Thymus (tissue), 11 donors: Measurements from ENCODE around the gene CDC14B. TPM values are rescaled to one million over a fixed set of nuclear protein-coding genes. Genes with fewer than 3 reads are reported as not detected.

ENCODE experiments used
- DNase-seq, 9 donors: peaks; one replicate each; pipeline ENCODE4 v3.0.0-alpha.2; 2013; ENCODE audit warnings: low spot score in 9 of 9, low read depth in 6 of 9, missing footprints in 1 of 9
- H3K27ac ChIP-seq, 2 donors: one replicate each; pipeline ENCODE4 v1.5.1; 2013; ENCODE audit warnings: control low read depth in 1 of 2, low read depth in 1 of 2, low read length in 1 of 2, mild to moderate bottlenecking in 1 of 2, moderate library complexity in 1 of 2
- H3K27me3 ChIP-seq, 2 donors: one replicate each; pipeline ENCODE4 v1.5.1; 2013; ENCODE audit warnings: low read length in 1 of 2; ENCODE audit not compliant: control insufficient read depth in 2 of 2, insufficient read depth in 1 of 2
- H3K36me3 ChIP-seq, 2 donors: one replicate each; pipeline ENCODE4 v1.5.1; 2013; ENCODE audit warnings: low read length in 1 of 2, mild to moderate bottlenecking in 1 of 2, moderate library complexity in 1 of 2; ENCODE audit not compliant: control insufficient read depth in 2 of 2, insufficient read depth in 2 of 2
- H3K4me1 ChIP-seq, 2 donors: one replicate each; pipeline ENCODE4 v1.5.1; 2013; ENCODE audit warnings: low read length in 2 of 2; ENCODE audit not compliant: control insufficient read depth in 2 of 2, insufficient read depth in 2 of 2
- H3K4me3 ChIP-seq, 2 donors: one replicate each; pipeline ENCODE4 v1.5.1; 2013; ENCODE audit warnings: low read length in 2 of 2, control low read depth in 1 of 2, mild to moderate bottlenecking in 1 of 2
- H3K9me3 ChIP-seq, 2 donors: one replicate each; pipeline ENCODE4 v1.5.1; 2013; ENCODE audit warnings: low read length in 1 of 2, mild to moderate bottlenecking in 1 of 2; ENCODE audit not compliant: control insufficient read depth in 2 of 2, insufficient read depth in 1 of 2
- WGBS: extraction: QIAGEN DNeasy Blood & Tissue Kit; methylation state at CpG from one replicate; pipeline ENCODE4 v1.1.7; 2013; 5-methylcytosine and 5-hydroxymethylcytosine counted together
- polyA plus RNA-seq: library from polyadenylated mRNA; stranded (reverse); fragments of 200-250 nt; gene quantifications from one replicate; pipeline ENCODE4 v1.2.3, GENCODE V29; 2013
- total RNA-seq: library from RNA; stranded (reverse); fragments of 120-200 nt; gene quantifications from one replicate; pipeline ENCODE4 v1.2.4, GENCODE V29; 2013
- donor health status: healthy.

Gene CDC14B
- total and polyA plus RNA-seq, 2 donors, result 4.8 to 6.7 TPM

DNA sequence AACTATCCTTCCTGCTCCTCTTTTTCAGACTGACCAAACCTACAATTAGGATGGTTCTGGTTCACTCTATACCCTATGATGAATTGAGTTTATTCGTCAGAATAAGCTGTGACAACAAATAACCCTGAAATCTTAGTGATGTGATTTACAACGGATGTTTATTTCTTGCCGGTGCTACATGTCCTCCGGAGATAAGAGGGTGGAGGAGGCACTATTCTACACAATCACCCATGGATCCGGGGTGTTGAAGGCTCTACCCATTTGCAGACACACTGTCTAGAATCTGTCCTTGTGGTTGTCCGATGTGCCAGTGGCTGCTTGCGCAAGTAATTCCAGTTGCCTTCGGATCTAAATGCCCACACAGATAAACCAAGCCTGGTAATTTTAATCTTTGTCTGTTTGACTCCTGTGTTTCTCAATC lies 44.7 kb downstream of the CDC14B start:
- H3K36me3 ChIP-seq, result no peaks in the 10 kb centered on the region
- no peaks in the 10 kb centered on the region for H3K27me3 ChIP-seq
- DNase-seq, result no peak
- no peak overlapping the region for H3K4me3 ChIP-seq
- WGBS, result 97% methylated on average over 8 of the region's 8 CpGs
- H3K4me1 ChIP-seq, result no peaks in the 10 kb centered on the region
- H3K27ac ChIP-seq, result no peak overlapping the region
- no peaks in the 10 kb centered on the region for H3K9me3 ChIP-seq

DNA sequence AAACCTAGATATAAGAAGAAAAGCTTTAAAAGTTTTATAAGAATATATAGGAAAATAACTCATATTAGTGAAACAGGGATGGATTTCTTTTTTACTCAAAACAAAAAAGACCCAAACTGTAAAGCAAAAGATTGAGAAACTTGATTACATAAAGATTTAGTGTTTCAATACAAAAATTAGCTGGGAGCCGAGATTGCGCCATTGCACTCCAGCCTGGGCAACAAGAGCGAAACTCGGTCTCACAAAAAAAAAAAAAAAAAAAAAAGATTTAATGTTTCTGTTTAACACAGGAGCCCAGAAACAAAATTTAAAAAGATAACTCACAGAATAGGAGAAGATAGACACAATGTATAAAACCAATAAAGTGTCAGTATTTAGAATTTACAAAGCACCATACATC lies 45.2 kb downstream of the CDC14B start:
- H3K36me3 ChIP-seq, result no peaks in the 10 kb centered on the region
- no peak for DNase-seq
- no peak overlapping the region for H3K27ac ChIP-seq
- peaks cover 0 to 2% of the 10 kb centered on the region in 2 donors for H3K27me3 ChIP-seq
- WGBS, result 95% methylated on average over 4 of the region's 4 CpGs
- H3K4me1 ChIP-seq, result no peaks in the 10 kb centered on the region
- H3K9me3 ChIP-seq, result no peaks in the 10 kb centered on the region
- no peak overlapping the region for H3K4me3 ChIP-seq

DNA sequence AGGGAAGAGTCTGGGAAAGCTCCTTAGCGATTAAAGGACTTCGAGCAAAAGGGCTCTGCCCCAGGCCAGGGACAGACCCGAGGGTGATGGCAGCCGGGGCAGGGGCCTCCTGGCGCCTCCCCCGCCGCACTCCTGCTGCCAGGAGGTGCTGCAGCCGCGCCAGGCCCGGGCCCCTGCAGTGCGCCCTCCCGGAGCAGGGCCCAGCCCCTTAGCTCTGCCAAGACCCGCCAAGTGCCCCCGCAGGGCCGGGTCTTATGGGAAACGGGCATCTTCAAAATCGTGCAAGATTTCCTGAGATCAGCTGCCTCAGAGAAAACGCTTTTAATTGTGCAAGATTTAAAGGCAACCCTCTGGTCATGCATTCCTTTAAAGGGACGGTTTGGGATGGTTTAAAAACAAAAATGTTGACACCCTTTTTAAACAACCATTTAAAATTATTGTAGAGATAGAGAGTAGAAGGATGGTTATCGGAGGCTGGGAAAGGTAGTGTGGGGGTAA lies 52.4 kb downstream of the CDC14B start:
- WGBS, result 9% methylated on average over 20 of the region's 20 CpGs
- peak in 2 of 9 donors; percentile 12 to 21 for DNase-seq

DNA sequence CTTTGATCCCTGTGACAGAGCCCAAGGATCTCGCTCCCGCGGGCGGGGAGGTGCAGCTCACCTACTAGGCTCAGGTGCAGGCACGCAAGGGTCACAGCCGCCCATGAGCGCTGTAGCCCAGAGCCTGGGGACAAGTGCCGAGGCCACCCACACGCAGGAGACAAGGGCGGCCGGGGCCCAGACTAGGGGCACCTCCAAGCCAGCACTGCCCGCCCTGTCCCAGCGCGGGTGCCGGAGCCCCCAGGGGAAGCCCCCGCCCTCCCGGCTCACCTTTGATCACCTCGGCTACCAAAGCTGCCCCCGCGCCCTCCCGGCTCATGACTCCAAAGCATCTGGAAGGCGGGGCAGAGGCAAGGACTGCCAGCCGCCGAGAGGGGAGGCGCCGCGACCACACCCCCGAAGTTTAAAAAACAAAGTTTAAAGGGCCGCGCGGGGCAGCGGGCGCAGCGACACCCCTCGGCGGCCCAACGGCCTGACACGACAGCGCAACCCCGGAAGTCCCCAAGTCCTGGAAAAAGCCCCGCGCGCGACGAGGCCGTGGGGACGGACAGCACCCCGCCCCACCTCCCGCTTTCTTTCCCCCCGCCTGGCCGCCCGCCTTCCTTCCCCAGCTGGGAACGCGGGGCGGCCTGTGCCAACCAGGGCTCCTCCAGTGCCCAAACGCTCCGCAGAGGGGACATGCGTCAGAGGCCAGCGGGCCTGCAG lies 53.0 kb downstream of the CDC14B start:
- H3K36me3 ChIP-seq, result no peaks in the 10 kb centered on the region
- DNase-seq, result peak in 6 of 9 donors; percentile 48 to 80 (median 54)
- H3K27me3 ChIP-seq, result peaks cover 12 to 22% of the 10 kb centered on the region in 2 donors
- no peaks in the 10 kb centered on the region for H3K9me3 ChIP-seq
- peaks cover 0 to 12% of the 10 kb centered on the region in 2 donors for H3K4me1 ChIP-seq
- peak overlapping the region; percentile 46 to 81 for H3K27ac ChIP-seq
- peak overlapping the region; percentile 65 to 77 for H3K4me3 ChIP-seq
- WGBS, result under 1% methylated on average over 59 of the region's 59 CpGs

More for the DNA sequence above, 52.4 kb downstream of the CDC14B start:
- peaks cover 12 to 22% of the 10 kb centered on the region in 2 donors for H3K27me3 ChIP-seq
- no peaks in the 10 kb centered on the region for H3K9me3 ChIP-seq
- peak overlapping the region; percentile 46 to 81 for H3K27ac ChIP-seq
- H3K4me3 ChIP-seq, result peak overlapping the region; percentile 65 to 77
- H3K4me1 ChIP-seq, result peaks cover 0 to 12% of the 10 kb centered on the region in 2 donors
- H3K36me3 ChIP-seq, result no peaks in the 10 kb centered on the region

DNA sequence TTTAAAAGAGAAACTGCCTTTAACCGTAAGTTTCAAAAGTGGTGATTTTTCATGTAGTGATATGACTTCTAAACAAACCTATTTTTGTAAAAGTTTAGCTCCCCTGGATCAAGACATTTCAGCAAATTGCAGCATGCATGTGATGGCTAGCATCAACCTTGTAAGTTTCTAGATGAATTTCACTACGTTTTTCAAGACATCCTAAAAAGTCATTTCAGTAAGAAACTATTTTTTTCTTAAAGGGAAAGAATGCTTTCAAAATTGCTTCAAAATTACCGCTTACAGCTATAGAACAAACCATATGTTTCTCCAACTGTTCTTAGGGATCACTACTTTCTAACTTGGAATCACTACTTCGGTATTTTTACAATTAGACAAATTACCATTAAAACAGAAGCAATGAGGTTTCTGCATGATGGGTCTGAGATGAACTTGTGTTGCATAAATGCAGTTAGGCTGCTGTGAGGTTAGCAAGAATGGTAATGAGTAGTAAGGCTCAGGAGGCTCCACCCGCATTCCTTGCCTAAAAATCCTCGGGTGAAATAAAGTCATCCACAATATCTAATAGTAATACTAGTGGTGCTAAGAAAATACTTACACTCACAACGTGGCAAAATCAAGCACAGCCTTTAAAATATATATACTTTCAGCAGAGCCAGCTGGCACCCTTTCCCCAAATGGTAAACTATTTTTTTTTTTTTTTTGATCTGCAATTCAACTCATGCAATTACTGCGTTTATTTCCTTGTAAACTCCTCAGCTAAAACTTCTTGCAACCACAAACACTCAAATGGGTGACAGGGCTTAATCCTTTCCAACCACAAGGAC lies 53.8 kb downstream of the CDC14B start:
- Histone ChIP-seq H3K27ac (peak overlapping the region in 1 of 2 donors; percentile 46), H3K27me3 (peaks cover 12 to 22% of the 10 kb centered on the region in 2 donors), H3K9me3 (no peaks in the 10 kb centered on the region), H3K4me3 (peak overlapping the region; percentile 65 to 77), H3K36me3 (no peaks in the 10 kb centered on the region), H3K4me1 (peaks cover 0 to 12% of the 10 kb centered on the region in 2 donors)
- WGBS, result 33% methylated on average over 8 of the region's 8 CpGs
- DNase-seq, result peak in 1 of 9 donors; percentile 13

DNA sequence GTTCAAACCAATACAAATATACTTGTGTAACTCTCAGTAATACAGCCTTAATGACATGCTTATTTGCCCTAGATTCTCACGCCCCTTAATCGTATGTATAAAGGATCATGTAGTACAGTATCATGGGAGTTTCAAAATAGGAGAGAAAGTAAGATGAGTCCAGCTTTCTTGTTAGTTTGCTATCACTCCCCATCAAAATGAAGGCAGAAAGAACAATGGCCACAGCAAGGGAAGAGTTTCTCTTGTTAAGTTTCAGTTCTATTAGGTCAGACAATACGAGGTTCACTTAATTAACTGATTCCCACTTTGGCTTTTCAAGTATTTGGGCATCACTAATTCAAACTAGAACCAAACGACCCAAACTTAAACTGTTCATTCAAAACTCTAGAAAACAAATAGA lies 55.4 kb downstream of the CDC14B start:
- no peak overlapping the region for H3K4me3 ChIP-seq
- no peak for DNase-seq
- no peaks in the 10 kb centered on the region for H3K36me3 ChIP-seq
- 92% methylated on average over 4 of the region's 4 CpGs for WGBS
- peaks cover 0 to 12% of the 10 kb centered on the region in 2 donors for H3K4me1 ChIP-seq
- peaks cover 12 to 20% of the 10 kb centered on the region in 2 donors for H3K27me3 ChIP-seq
- H3K9me3 ChIP-seq, result no peaks in the 10 kb centered on the region
- no peak overlapping the region for H3K27ac ChIP-seq

DNA sequence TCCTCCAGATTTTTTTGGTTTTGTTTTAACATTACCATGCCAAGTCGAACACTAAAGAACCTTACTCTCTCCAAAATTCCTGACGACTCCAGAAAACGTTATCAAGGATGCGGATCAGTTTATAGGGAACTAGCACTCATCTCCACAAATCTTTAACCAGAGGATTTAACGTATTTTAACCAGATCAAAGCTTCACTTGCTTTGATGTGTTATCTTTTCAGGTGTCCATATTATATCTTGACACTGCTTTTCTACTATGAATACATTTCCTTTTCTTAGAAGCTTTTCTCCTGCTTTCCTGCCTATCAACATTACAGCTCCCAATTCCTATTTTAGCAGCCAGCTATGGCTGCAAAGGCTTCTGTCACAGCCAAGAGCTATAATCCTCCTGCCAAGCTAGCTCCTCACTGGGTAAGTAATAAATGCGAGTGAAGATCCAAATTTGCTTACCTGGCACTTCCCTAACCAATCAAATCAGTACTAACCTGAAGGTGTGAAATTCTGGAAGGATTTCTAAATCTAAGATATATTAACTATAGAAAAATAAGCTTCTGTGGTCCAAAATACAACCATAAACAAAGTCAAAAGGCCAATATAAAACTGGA lies 60.2 kb downstream of the CDC14B start:
- WGBS, result 92% methylated on average over 6 of the region's 6 CpGs
- Histone ChIP-seq H3K4me1 (no peaks in the 10 kb centered on the region), H3K9me3 (no peaks in the 10 kb centered on the region), H3K27me3 (peaks cover 0 to 2% of the 10 kb centered on the region in 2 donors), H3K36me3 (no peaks in the 10 kb centered on the region), H3K4me3 (no peak overlapping the region), H3K27ac (no peak overlapping the region)
- DNase-seq, result no peak

- Histone ChIP-seq H3K27me3 (no peaks in the 10 kb centered on the region), H3K4me3 (no peak overlapping the region), H3K9me3 (no peaks in the 10 kb centered on the region), H3K27ac (no peak overlapping the region), H3K4me1 (no peaks in the 10 kb centered on the region), H3K36me3 (no peaks in the 10 kb centered on the region)
- DNase-seq, result no peak
- WGBS, result 85% methylated on average over 1 of the region's 1 CpG
Measured at GRCh38 chr9:96557921-96558320, 61.7 kb downstream of the CDC14B start.
